NCI-H524 treated with DMSO at 0.1 percent for 48 hours (cell line): ENCODE measurements around the gene PYCR2.
"Not testable (repeated sequence)": the region's sequence is repeated elsewhere in the genome, so short reads cannot be mapped to it uniquely, and the experiment has no call there.

ENCODE experiments used
- DNase-seq: peaks from one replicate; lab custom pipeline; 2025; lab: John Stamatoyannopoulos, UW

The PYCR2 gene

GRCh38 chr1:225890346-225891228, 33.5 kb downstream of the PYCR2 start:
- no peak for DNase-seq

DNA sequence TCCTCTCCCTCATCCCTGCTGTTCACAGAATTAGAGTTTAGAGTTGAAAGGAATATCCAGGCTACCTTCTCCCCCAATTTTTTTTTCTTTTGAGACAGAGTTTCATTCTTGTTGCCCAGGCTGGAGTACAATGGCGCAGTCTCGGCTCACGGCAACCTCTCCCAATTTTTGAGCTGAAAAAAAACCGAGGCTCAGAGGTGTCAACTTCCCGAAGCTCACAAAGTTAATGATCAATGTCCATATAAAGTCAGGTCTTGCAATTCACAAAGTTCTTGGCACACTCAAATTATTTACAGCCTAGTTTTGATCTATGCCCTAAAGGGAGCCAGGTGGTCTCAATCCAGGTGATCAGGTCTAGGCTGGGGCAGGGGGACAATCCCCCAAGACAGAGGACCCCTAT, 34.3 kb downstream of the PYCR2 start:
- DNase-seq, result no peak

DNA sequence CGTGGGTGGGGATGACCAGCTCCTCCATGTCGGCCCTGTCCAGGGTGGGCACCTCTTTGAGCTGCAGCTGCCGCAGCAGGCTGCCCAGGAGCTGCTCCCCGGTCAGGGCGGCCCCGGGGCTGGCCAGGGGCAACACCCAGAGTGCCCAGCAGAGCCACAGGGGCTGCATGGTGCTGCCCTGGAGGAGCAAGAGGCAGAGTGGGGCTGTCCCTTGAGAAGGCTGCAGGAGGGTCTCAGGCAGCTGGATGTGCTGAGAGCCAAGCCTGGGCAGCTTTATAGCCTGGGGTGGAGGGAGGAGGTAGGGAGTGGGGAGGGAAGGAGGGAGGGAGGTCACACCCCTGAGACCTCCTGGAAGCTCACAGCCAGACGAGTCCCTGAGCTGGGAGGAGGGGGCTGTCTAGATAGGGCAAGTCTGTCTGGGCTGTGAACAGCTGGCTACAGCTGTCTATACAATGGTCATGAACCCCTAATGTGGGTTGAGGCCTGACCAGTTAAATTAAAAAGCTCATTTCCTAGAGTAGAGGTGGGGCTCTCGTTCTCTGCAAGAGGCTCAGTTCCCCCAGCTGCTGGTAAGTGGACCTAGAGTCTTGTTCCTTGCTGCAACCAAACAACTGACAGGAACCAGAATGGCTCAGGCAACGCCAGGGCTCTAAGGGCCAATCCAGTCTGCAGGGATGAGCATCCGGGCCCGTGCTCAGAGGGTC, 35.0 kb downstream of the PYCR2 start, which contains the start of gene LEFTY1:
LEFTY1 (minus strand) TSS at position 249 of the 704 bp plus-strand sequence; CDS start at position 169, 80 bp downstream.
- no peak for DNase-seq

DNA sequence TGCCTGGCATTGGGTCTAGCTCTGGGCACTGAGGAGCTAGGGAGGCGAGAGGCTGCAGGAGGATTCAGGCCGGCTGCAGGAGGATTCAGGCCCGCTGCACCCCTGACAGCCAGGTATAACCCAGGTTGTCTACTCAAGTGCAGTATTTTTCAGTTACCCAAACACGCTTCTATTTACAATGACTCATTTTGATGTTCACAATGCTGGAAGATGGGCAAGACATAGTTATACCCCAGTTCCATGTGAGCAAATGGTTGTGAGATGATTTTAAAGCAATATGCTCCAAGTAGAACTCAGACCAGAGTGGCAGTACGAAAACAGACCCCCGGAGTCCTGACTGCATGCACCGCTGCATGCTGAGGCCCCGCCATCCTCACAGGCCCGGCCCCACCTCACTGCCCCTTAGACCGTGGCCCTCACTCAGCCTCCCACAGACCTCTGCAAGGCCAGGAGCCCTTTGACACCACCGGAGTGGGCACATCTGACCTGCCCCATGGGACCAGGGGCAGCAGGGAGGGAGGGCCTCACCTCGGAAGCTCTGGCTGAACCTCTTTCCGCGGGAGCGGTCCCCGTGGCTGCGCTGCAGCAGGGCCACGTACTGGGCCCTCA, 35.7 kb downstream of the PYCR2 start:
- no peak for DNase-seq

GRCh38 chr1:225887554-225888288, 36.3 kb downstream of the PYCR2 start:
- DNase-seq, result not testable (repeated sequence)

DNA sequence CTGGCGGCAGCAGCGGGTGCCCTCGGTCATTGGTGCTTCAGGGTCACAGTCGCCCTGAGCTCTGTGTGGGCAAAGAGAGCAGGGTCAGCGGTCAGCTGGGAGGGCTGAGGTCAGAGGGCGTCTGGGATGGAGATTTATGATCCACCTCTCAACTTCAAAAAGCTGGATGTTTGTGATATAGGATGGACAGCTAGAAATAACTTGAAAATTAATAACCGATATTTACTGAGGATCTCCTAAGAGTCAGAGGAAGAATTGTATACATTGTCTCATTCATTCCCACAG, 37.1 kb downstream of the PYCR2 start:
- DNase-seq, result no peak

GRCh38 chr1:225886159-225887029, 37.7 kb downstream of the PYCR2 start:
- no peak for DNase-seq

DNA sequence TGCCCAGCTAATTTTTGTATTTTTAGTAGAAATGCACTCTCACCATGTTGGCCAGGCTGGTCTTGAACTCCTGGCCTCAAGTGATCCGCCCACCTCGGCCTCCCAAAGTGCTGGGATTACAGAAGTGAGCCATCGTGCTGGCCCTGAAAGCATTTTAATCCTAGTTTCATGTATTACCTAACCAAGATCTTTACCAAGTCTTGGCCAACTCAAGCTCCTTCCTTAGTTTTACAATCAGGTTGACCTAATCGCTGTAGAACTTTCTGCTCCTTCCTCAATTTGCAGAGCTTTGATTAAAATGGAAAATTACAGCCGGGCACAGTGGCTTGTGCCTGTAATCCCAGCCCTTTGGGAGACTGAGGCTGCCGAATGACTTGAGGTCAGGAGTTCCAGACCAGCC, 38.7 kb downstream of the PYCR2 start:
- no peak for DNase-seq

- DNase-seq, result no peak
These were observed 40.3 kb downstream of the PYCR2 start for GRCh38 chr1:225883616-225884265.

- no peak for DNase-seq
These were observed 41.1 kb downstream of the PYCR2 start for GRCh38 chr1:225882694-225883615.

DNA sequence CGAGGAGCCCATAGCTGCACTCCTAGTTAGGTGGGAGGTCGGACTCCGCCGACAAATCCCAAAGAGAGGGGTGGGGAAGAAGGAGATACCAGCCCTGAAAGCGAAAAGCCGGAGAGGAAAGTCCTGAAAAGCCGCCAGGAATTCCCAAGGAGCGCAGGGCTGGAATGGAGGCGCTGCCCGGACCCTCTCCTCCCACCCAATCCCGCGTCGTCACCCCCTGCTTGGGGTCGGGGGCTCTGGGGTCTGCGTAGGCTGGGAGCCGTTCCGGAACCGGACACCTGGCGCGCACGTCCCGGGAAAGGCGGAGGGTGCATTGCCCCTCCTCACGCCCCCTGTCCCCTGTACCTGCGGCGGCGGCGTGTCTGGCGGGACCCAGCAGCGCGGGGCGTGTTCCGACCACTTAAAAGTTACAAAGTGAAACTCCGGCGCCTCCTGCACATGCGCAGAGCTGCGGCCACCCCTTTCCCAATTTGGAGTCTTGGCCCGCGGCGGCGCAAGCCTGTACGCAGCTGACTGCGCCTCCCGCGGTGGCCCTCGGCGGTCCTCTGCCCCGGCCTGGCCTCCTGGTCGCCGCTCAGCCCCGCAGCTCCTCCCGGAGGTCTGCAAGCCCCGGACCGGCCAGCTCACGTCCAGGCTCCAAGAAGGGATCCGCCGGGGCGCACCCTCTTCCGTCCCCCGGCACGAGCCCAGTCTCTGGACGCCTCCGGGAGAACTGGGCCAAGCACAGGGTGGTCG, 41.9 kb downstream of the PYCR2 start, which contains the start of gene TMEM63A:
TMEM63A (minus strand) TSS at position 422 of the 735 bp plus-strand sequence. CDS start 4,800 bp downstream, outside the sequence.
- DNase-seq, result no peak

- no peak for DNase-seq
These were observed 42.7 kb downstream of the PYCR2 start for GRCh38 chr1:225881081-225881958.

GRCh38 chr1:225880636-225881035, 43.4 kb downstream of the PYCR2 start:
- DNase-seq, result no peak

GRCh38 chr1:225880222-225880588, 43.8 kb downstream of the PYCR2 start:
- DNase-seq, result no peak

GRCh38 chr1:225879521-225880221, 44.4 kb downstream of the PYCR2 start:
- DNase-seq, result no peak

GRCh38 chr1:225878282-225878681, 45.8 kb downstream of the PYCR2 start:
- no peak for DNase-seq

DNA sequence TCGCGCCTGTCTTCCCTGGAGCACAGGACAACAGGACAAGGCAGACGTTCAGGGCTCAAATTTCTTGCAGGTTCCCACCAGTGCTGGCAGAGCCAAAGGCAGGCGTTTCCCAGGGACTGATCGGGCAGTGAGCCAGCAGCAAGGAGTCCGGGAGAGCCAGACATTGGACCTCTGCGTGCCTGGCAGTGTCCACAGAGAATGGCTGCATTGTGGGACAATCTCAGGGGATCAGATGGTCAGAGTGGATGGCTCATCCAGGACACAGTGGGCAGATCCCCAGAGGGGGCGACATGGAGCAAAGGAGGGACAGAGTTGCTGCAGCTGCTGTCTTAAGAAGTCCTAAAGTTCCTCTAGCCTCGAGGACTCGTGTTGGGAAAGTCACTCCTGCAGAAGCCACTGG, 46.5 kb downstream of the PYCR2 start:
- no peak for DNase-seq
